SH-SY5Y (cell line): Measurements from ENCODE around the gene SLC16A12.

Experiments used
- GATA2 ChIP-seq: IDR thresholded peaks from 2 replicates; pipeline ENCODE4 v1.6.1; 2011; ENCODE audit warnings: mild to moderate bottlenecking, low read depth, low read length
- GATA3 ChIP-seq: IDR thresholded peaks from 2 replicates; pipeline ENCODE4 v1.6.1; 2011; ENCODE audit warnings: low read depth, mild to moderate bottlenecking, low read length, moderate library complexity

DNA sequence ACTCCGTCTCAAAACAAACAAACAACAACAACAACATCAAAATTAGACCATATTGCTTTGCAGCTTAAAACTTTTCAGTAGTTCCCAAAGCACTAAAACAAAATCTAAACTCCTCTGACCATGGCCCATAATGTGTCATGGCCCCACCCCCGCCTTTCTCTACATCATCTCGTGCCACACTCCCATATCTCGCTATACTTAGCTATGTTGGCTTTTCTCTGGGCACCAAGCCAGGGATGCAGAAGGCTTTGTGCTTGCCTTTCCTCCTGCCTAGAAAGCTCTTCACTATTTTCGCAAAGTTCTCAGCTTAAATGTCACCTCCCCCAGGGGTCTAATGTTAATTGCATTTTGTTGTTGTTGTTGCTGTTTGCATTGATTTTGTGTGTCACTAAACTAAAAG lies 15.1 kb upstream of the SLC16A12 start:
- TF ChIP-seq GATA2 = no peak
- TF ChIP-seq GATA3 = no peak
